Skeletal muscle tissue (tissue), 4 donors: ENCODE measurements around the gene SLC19A1. TPM values are rescaled to one million over a fixed set of nuclear protein-coding genes. Genes with fewer than 3 reads are reported as not detected.

Source experiments
- H3K27ac ChIP-seq: one replicate; pipeline ENCODE4 v1.7.0; 2013; ENCODE audit warnings: mild to moderate bottlenecking, low read depth, low read length, inconsistent platforms
- H3K27me3 ChIP-seq, 3 donors: one replicate each; pipeline ENCODE4 v1.7.0; 2013; ENCODE audit warnings: low read length in 3 of 3; ENCODE audit not compliant: control insufficient read depth in 3 of 3, insufficient read depth in 3 of 3
- H3K36me3 ChIP-seq, 3 donors: one replicate each; pipeline ENCODE4 v1.7.0; 2013; ENCODE audit warnings: low read length in 3 of 3; ENCODE audit not compliant: control insufficient read depth in 3 of 3, insufficient read depth in 3 of 3
- H3K4me1 ChIP-seq, 3 donors: one replicate each; pipeline ENCODE4 v1.7.0; 2013; ENCODE audit warnings: low read length in 3 of 3, mild to moderate bottlenecking in 3 of 3; ENCODE audit not compliant: control insufficient read depth in 3 of 3, insufficient read depth in 3 of 3
- H3K4me3 ChIP-seq, 3 donors: one replicate each; pipeline ENCODE4 v1.7.0; 2013; ENCODE audit warnings: low read length in 3 of 3
- H3K9ac ChIP-seq, 3 donors: one replicate each; pipeline ENCODE4 v1.7.0; 2013; ENCODE audit warnings: low read length in 3 of 3, mild to moderate bottlenecking in 3 of 3, moderate library complexity in 2 of 3, low read depth in 1 of 3
- H3K9me3 ChIP-seq, 3 donors: one replicate each; pipeline ENCODE4 v1.7.0; 2013; ENCODE audit warnings: low read length in 3 of 3; ENCODE audit not compliant: control insufficient read depth in 3 of 3
- total RNA-seq: library from RNA; depleted of rRNA; stranded (reverse); fragments of >200 nt; gene quantifications from one replicate; pipeline ENCODE4 v1.2.3, GENCODE V29; 2014
- donor health status: Osteomylitis.

The SLC19A1 gene
- total RNA-seq, 1 donor from 2014 or later = 4.7 TPM

DNA sequence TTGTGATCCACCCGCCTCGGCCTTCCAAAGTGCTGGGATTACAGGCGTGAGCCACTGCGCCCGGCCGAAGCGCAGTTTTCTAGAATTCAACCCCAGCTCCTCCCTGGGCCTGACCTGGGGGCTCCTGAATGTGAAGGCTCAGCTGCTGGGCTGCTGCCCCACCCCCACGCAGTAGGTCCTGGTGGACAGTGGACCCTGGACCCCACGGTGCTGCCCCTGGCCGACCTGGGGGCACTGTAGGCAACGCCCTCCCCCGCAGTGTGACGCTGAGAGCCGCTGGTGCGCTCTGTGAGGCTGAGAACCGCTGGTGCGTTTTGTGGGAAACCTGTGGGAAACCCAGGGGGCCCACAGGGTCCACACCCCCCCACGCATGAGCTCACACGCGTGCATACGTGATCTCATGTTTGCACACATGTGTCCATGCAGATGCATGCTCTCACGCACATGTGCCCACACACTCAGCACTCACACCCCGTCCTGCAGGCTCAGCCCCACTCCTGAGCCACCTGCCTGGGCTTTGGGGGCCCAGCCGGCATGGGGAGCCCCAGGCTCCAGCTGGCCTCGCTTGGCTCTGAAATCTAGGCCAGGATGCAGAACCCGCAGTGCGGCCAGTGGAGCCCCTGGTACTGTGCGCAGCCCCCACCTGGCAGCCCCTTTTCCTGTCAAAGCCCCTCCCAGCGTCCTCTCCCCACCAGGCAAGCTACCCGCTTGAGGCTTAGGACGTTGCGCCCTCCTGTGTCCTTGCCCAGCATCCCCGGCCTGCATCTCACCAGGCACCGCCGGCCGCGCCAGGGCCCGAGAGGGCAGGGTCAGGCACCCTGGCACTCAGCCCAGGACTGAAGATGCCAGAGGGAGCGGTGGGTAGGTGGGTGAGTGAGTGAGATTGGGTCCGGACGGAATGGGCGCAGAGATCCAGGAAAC, 69.5 kb downstream of the SLC19A1 start:
- no peak overlapping the region for H3K4me3 ChIP-seq
- no peaks in the 10 kb centered on the region for H3K9me3 ChIP-seq
- no peak overlapping the region for H3K27ac ChIP-seq
- peaks cover 0 to 4% (median 3%) of the 10 kb centered on the region in 3 donors for H3K36me3 ChIP-seq
- no peak overlapping the region for H3K9ac ChIP-seq
- peaks cover 0 to 16% (median 0%) of the 10 kb centered on the region in 3 donors for H3K27me3 ChIP-seq
- H3K4me1 ChIP-seq = peaks cover 6 to 24% (median 18%) of the 10 kb centered on the region in 3 donors

DNA sequence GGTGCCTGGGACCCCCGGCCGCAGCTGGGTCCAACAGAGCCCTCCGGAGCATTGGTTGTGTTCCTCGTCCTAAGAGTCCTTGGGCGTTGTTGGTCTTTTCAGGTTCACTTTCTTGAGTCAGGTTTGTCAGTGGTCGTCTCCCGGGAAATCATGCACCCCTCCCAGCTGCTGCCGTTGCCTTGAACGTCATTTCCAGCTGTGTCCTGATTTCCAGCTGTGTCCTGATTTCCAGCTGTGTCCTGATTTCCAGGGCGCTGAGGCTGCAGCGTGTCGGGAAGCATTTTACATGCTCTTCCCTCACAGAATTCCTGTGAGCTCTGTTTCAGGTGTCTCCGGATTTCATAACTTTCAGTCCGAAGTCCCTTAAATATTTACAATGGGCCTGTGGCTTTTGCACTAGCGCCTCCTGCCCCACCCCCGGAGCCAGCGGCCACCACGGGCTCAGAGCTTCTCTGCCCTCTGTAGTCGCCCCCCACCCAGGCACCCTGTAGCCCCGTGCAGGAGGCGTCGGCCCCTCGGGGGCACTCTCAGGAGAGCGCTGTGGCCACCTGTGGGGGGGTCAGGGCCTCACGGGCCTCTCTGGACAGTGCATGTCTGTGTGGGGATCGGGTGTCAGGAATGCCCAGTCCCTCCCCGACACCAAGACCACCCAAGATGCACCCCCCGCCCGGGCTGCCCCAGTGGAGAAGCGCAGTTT, 70.6 kb downstream of the SLC19A1 start:
- Histone ChIP-seq H3K4me1 (peaks cover 6 to 24% (median 16%) of the 10 kb centered on the region in 3 donors), H3K36me3 (peaks cover 0 to 4% (median 3%) of the 10 kb centered on the region in 3 donors), H3K4me3 (peak overlapping the region in 1 of 3 donors; percentile 29), H3K9me3 (no peaks in the 10 kb centered on the region), H3K9ac (no peak overlapping the region), H3K27ac (peak overlapping the region; percentile 77), H3K27me3 (peaks cover 0 to 15% (median 5%) of the 10 kb centered on the region in 3 donors)

DNA sequence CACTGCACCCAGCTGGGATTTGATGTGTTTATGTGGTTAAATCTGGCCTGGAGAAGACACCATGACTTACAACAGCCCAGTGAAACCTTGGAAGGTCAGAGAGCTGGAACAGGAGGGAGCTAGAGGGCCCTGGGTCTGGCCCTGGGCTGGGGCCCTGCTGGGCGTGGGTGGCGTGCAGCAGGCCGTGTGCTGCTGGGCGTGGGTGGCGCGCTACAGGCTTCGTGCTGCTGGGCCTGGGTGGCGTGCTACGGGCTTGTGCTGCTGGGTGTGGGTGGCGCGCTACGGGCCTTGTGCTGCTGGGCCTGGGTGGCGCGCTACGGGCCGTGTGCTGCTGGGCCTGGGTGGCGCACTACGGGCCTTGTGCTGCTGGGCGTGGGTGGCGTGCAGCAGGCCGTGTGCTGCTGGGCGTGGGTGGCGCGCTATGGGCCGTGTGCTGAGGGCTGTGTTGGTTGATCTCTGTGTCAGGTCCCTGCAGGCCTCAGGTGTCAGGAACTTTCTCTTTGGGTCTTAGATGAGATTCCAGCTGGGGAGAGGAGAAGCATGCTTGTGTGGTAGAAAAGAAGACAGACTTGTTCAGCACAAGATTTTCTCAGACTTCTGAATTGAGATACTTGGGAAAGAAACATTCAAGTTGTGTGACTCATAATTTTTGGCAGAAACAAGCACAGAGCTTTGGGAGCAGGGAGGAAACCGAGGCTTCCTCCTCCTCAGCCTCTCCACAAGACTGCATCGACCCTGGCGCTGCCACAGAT, 71.3 kb downstream of the SLC19A1 start:
- peak overlapping the region in 1 of 3 donors; percentile 29 for H3K4me3 ChIP-seq
- H3K27ac ChIP-seq = peak overlapping the region; percentile 77
- no peaks in the 10 kb centered on the region for H3K9me3 ChIP-seq
- peaks cover 6 to 24% (median 16%) of the 10 kb centered on the region in 3 donors for H3K4me1 ChIP-seq
- peak overlapping the region in 1 of 3 donors; percentile 50 for H3K9ac ChIP-seq
- peaks cover 0 to 3% (median 0%) of the 10 kb centered on the region in 3 donors for H3K36me3 ChIP-seq
- H3K27me3 ChIP-seq = peaks cover 0 to 11% (median 8%) of the 10 kb centered on the region in 3 donors

DNA sequence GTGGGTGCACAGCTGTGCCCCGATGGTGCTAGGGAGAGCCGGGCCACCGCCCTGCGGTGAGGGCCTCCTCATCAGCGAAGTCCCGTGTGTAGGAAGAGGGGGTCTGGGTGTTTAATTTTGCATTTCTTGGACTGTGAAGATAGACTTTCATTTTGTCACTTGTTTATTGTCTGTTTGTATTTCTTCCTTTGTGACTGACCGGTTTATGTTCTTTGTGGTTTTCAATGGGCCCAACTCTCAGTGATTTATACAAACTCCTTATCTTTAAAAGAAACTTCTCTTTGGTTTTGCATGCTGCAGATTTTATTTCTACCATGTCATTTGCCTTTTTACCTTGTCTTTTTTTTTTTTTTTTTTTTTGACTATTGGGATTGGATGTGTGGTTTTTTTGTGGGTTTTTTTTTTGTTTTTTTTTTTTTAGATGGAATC, 72.1 kb downstream of the SLC19A1 start:
- Histone ChIP-seq H3K27me3 (peaks cover 4 to 15% (median 10%) of the 10 kb centered on the region in 3 donors), H3K9me3 (no peaks in the 10 kb centered on the region), H3K9ac (no peak overlapping the region), H3K4me3 (no peak overlapping the region), H3K27ac (peak overlapping the region; percentile 77), H3K36me3 (peaks cover 0 to 3% (median 0%) of the 10 kb centered on the region in 3 donors), H3K4me1 (peaks cover 6 to 24% (median 16%) of the 10 kb centered on the region in 3 donors)

DNA sequence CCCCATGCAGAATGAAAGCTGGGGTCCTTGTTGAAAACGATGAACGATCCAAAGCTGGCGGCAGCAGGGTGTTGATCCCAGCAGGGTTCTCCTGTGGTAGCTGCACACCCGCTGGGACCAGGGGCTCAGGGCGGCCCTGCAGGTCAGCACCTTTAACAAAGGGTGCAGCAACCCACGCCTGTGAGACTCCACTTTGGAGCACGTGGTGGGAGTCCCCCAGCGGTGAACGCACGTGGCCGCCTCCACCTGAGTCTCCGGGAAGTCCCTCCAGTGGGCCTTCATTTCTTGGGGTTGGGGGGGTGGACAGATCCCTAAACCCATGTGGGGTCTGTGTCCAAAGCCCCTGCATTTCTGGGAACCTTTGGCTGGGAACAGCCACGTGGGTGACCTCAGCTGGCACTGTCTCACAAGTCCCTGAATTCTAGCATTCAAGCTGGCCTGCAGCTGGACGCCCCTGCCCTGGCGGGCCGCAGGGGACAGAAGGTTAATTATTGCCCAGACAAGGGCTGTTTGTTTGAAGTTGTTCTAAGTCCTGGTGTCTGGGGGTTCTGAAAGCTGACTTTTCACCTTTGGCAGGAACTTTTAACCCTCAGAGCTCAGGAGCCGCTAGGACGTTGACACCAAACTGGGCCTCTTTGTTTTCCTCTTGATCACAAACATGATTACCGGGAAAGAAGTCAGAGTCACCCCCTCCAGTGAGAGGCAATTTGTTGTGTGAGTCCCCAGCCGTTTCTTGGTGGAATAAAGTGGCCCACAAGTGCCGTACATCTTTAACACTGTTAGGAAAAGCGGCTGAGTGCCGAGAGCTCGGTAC, 72.8 kb downstream of the SLC19A1 start:
- Histone ChIP-seq H3K4me3 (no peak overlapping the region), H3K9me3 (no peaks in the 10 kb centered on the region), H3K4me1 (peaks cover 6 to 24% (median 16%) of the 10 kb centered on the region in 3 donors), H3K36me3 (peaks cover 0 to 1% (median 0%) of the 10 kb centered on the region in 3 donors), H3K27ac (no peak overlapping the region), H3K27me3 (peaks cover 4 to 15% (median 10%) of the 10 kb centered on the region in 3 donors), H3K9ac (peak overlapping the region in 1 of 3 donors; percentile 11)

DNA sequence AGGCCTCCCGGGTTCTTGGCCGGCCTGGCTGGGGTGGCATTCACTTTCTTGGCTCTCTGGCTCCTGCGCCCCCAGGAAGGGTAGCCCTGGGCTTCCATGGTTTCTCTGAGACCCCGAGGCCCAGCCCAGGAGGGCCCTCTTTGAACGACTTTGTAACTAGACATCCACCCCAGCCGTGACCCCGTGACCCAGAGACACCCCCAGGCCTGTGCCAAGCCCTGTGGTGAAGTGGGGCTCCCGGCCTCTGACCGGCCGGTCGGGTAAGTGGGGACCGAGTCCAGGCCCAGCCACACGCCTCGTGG, 73.3 kb downstream of the SLC19A1 start:
- Histone ChIP-seq H3K9ac (no peak overlapping the region), H3K27ac (no peak overlapping the region), H3K4me1 (peaks cover 6 to 24% (median 16%) of the 10 kb centered on the region in 3 donors)

DNA sequence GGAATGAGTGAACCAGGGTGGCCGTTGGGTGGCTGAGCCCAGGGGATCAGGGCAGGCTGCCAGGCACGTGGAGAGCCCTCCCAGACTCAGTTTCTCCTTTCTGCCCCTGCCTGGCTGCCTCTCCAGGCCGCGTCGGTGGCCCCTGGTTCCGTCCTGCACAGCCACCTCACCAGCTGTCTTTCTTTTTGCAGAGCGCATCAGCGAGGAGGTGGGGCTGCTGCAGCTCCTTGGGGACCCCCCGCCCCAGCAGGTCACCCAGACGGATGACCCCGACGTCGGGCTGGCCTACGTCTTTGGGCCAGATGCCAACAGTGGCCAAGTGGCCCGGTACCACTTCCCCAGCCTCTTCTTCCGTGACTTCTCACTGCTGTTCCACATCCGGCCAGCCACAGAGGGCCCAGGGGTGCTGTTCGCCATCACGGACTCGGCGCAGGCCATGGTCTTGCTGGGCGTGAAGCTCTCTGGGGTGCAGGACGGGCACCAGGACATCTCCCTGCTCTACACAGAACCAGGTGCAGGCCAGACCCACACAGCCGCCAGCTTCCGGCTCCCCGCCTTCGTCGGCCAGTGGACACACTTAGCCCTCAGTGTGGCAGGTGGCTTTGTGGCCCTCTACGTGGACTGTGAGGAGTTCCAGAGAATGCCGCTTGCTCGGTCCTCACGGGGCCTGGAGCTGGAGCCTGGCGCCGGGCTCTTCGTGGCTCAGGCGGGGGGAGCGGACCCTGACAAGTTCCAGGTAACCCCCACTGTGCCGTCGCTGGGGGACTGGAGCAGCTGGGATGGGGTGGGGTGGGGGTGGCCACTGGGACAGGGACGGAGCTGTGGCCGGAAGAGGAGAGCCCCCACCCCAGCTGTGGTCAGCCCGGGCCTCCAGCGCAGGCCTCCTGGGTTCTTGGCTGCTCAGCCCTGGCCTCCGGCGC, 73.9 kb downstream of the SLC19A1 start:
- Histone ChIP-seq H3K27ac (no peak overlapping the region), H3K27me3 (peaks cover 4 to 10% (median 8%) of the 10 kb centered on the region in 3 donors), H3K4me1 (peaks cover 6 to 24% (median 16%) of the 10 kb centered on the region in 3 donors), H3K9me3 (no peaks in the 10 kb centered on the region), H3K9ac (no peak overlapping the region), H3K4me3 (no peak overlapping the region), H3K36me3 (no peaks in the 10 kb centered on the region)

More for the DNA sequence above, 73.3 kb downstream of the SLC19A1 start:
- Histone ChIP-seq H3K36me3 (no peaks in the 10 kb centered on the region), H3K27me3 (peaks cover 4 to 13% (median 10%) of the 10 kb centered on the region in 3 donors), H3K4me3 (no peak overlapping the region), H3K9me3 (no peaks in the 10 kb centered on the region)

DNA sequence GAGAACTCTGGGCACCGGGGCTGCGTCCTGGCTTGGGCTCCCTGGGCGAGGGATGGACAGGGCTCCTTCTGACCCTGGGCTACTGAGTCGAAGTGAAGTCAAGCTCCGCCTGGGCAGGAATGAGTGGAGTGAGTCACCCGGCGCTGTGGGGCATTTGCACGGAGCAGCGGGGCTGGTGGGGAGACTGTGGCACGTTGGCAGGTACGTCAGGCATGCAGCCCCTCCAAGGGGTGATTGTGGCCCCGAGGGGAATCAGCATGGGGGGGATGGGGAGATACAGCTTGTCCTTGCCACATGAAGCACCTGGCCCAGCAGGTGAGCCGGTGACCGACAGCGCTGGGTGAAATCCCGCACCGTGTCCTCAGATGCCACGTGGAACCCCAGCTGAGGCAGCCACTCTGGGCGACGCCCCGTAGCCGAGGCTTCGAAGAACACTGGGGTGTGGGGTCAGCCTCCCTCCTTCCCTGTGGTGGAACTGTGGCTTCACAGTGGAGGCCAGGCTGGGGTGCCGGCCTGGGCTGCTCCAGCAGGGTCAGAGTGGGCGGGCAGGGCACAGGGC, 74.9 kb downstream of the SLC19A1 start:
- no peaks in the 10 kb centered on the region for H3K36me3 ChIP-seq
- H3K9ac ChIP-seq = no peak overlapping the region
- H3K9me3 ChIP-seq = peaks cover 0 to 2% (median 0%) of the 10 kb centered on the region in 3 donors
- H3K27ac ChIP-seq = no peak overlapping the region
- H3K4me1 ChIP-seq = peaks cover 6 to 19% (median 13%) of the 10 kb centered on the region in 3 donors
- peaks cover 6 to 10% (median 8%) of the 10 kb centered on the region in 3 donors for H3K27me3 ChIP-seq
- no peak overlapping the region for H3K4me3 ChIP-seq
